ENCODE measurements around the gene RNF157. TPM values are rescaled to one million over a fixed set of nuclear protein-coding genes. Genes with fewer than 3 reads are reported as not detected.

RNF157 gene
- total and polyA plus RNA-seq, 10 of the 15 experiments (the other 5 are each of a cell fraction or from before 2014, with no cell fraction given) = 1.4 to 15.9 (median 9.6) TPM

- no peak for ATAC-seq
- no TSS peak for BruUV-seq (replicated peaks)
- Histone ChIP-seq H3K9ac (ENCODE audit: control insufficient read depth, insufficient read depth, low read length) (no peak overlapping the region), H3K9me3 (replicated peaks; ENCODE audit: control insufficient read depth, insufficient read depth, low read length) (no peaks in the 10 kb centered on the region), H3K79me2 (ENCODE audit: control insufficient read depth, insufficient read depth, low read length) (no peaks in the 10 kb centered on the region), H3K4me2 (ENCODE audit: control insufficient read depth, insufficient read depth) (peak overlapping the region; percentile 66), H3K27ac (ENCODE audit: control insufficient read depth, insufficient read depth) (peak overlapping the region; percentile 8; the same call in 1 of the 2 replicates), H2AFZ (ENCODE audit: control insufficient read depth, low read depth, low read length) (no peak overlapping the region; the same call in 1 of the 2 replicates), H3K4me3 (no peak overlapping the region), H4K20me1 (ENCODE audit: control insufficient read depth, insufficient read depth) (no peaks in the 10 kb centered on the region), H3K36me3 (ENCODE audit: control insufficient read depth in 2 of 2, insufficient read depth in 2 of 2, low read length in 1 of 2) (no peaks in the 10 kb centered on the region), H3K27me3 (replicated peaks in 1 of 2; ENCODE audit: control insufficient read depth in 2 of 2, insufficient read depth in 2 of 2, low read length in 1 of 2) (no peaks in the 10 kb centered on the region), H3K4me1 (ENCODE audit: control insufficient read depth, insufficient read depth, low read length) (peaks cover 9% of the 10 kb centered on the region)
- POLR2A ChIA-PET = interaction anchor here (0.5 to 2.5 kb wide), 12 partner anchors 13 to 56 kb away, joined by 3 to 20 read pairs (median 4); partner anchors contain the start of gene UBALD2
- WGBS (ENCODE audit: insufficient coverage, insufficient replicate concordance, low lambda C conversion rate, missing lambda C conversion rate) = 40% methylated on average over 6 of the region's 6 CpGs
- FAIRE-seq = no peak
- TF ChIP-seq CEBPB (IDR thresholded peaks at IDR 0.05; ENCODE audit: borderline replicate concordance in 1 of 2, low read depth in 2 of 2, low read length in 2 of 2) = 0 out of 4 replicates have a peak, but pooled peaks of 1 of the 2 experiments have one; percentile 33
- no peak for TF ChIP-seq BRCA1 (IDR thresholded peaks at IDR 0.05; ENCODE audit: low read depth, low read length)
- no peak for TF ChIP-seq ELK1 (IDR thresholded peaks at IDR 0.05; ENCODE audit: low read depth, low read length)
- TF ChIP-seq MTA2 (IDR thresholded peaks at IDR 0.05; ENCODE audit: low read depth) = no peak
- in situ Hi-C loops (cut with MboI) (no loop called here), intact Hi-C loops (cut with micrococcal nuclease; ENCODE audit: unreplicated experiment) (loop anchor here (5.0 kb wide), 1 partner anchor 34 kb away; the partner anchor contains the start of gene UBALD2)
- RAD21 ChIA-PET (ENCODE audit: unreplicated experiment) = interaction anchor here (0.7 to 2.2 kb wide), 8 partner anchors 12 to 50 kb away, joined by 3 to 19 read pairs (median 6); no protein-coding TSS in a partner anchor
- SMC1A ChIA-PET (ENCODE audit: uncharacterized antibody, unreplicated experiment) = interaction anchor here (0.7 to 3.4 kb wide), 21 partner anchors 10 to 112 kb away, joined by 3 to 13 read pairs (median 4); no protein-coding TSS in a partner anchor
- CTCF ChIA-PET = interaction anchor here (0.7 to 1.7 kb wide), 7 partner anchors 13 to 54 kb away, joined by 3 to 7 read pairs (median 5); no protein-coding TSS in a partner anchor
- no peak for DNase-seq (ENCODE audit: low read depth, low spot score)
Observed at GRCh38 chr17:76233588-76234353, 6.5 kb downstream of the RNF157 start.

Data from GM12878 (cell line).